Head of caudate nucleus (tissue), 42 donors: ENCODE results near the gene ZNF418.
"Not testable (repeated sequence)": the region's sequence is repeated elsewhere in the genome, so short reads cannot be mapped to it uniquely, and the experiment has no call there.

Experiments used
- DNase-seq, 42 donors: peaks; one replicate each; pipeline versions ENCODE4 v3.0.0 to v3.0.0-alpha.2; 2020 to 2021; ENCODE audit warnings: mixed read lengths in 7 of 42
- intact Hi-C: fragments of 100-400 bp; cut with DNase I; formaldehyde crosslinking; loops from one replicate; pipeline ENCODE4 v1.15.0; 2022

ZNF418 gene

GRCh38 chr19:57903618-57904184, 31.5 kb downstream of the ZNF418 start:
- intact Hi-C loops: no loop called here

GRCh38 chr19:57900311-57900710, 34.9 kb downstream of the ZNF418 start:
- intact Hi-C loops: no loop called here
- no peak for DNase-seq

More at GRCh38 chr19:57903618-57904184, 31.5 kb downstream of the ZNF418 start:
- no peak for DNase-seq

- DNase-seq: not testable (repeated sequence)
Measured at GRCh38 chr19:57890706-57891105, 44.5 kb downstream of the ZNF418 start.

GRCh38 chr19:57888560-57889231, 46.5 kb downstream of the ZNF418 start, which contains the start of gene ZNF814:
ZNF814 (minus strand) TSS chr19:57889037; CDS start chr19:57888802, 235 bp downstream.
- intact Hi-C loops: no loop called here
- DNase-seq: peak; percentile 66 to 95 (median 88)

More at GRCh38 chr19:57890706-57891105, 44.5 kb downstream of the ZNF418 start:
- intact Hi-C loops: not testable (repeated sequence)

GRCh38 chr19:57888107-57888559, 47.1 kb downstream of the ZNF418 start:
- intact Hi-C loops: no loop called here
- DNase-seq: no peak

- DNase-seq: no peak
- intact Hi-C loops: no loop called here
Measured at GRCh38 chr19:57887195-57887941, 47.8 kb downstream of the ZNF418 start.

- intact Hi-C loops: no loop called here
- DNase-seq: no peak
Measured at GRCh38 chr19:57886046-57886445, 49.2 kb downstream of the ZNF418 start.

- intact Hi-C loops, DNase-seq: not testable (repeated sequence)
Measured at GRCh38 chr19:57873883-57874799, 61.1 kb downstream of the ZNF418 start.

- intact Hi-C loops: no loop called here
- DNase-seq: no peak
Measured at GRCh38 chr19:57872450-57872849, 62.8 kb downstream of the ZNF418 start.
